ENCODE results near the gene AFG1L. TPM values are rescaled to one million over a fixed set of nuclear protein-coding genes. Genes with fewer than 3 reads are reported as not detected.

AFG1L gene
- total RNA-seq, 1 experiment from 2014 or later: 7.9 TPM

DNA sequence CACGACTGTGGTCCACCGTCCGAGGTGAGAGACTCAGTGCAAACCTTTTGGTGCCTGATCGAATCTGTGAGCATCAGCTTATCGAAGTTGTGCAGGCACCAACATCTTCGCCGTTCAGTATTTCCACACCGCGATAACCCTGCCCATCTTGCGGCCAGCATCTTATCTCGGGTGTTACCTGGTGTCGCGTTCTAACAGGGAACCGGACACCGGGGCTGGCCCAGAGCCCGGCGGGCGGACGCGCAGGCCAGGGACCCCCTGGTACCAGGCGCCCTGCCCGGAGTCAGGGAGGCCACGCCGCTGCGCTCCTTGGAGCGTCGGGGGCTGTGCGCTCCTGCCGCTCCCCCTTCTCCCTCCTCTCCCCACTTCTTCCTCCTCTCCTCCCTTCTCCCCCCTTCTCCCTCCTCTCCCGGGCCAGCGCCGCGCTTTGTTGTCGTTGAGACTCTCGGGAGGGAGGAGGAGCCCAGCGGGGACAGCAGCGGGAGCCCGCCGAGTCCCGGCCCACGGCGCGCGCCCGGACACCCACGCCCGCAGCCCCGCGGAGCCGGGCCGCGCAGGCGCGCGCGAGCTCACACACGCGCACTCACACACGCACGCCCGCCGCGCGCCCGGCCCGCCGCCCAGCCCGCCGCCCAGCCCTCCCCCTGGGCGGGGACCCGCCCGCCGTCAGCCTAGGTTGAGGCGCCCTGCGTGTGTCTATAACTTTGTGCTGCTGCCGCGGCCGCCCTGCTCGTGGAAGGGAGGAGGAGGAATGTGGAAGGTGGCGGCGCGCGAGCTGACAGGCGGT lies 264.4 kb downstream of the AFG1L start (continued):
- TF ChIP-seq, protein P1, sequence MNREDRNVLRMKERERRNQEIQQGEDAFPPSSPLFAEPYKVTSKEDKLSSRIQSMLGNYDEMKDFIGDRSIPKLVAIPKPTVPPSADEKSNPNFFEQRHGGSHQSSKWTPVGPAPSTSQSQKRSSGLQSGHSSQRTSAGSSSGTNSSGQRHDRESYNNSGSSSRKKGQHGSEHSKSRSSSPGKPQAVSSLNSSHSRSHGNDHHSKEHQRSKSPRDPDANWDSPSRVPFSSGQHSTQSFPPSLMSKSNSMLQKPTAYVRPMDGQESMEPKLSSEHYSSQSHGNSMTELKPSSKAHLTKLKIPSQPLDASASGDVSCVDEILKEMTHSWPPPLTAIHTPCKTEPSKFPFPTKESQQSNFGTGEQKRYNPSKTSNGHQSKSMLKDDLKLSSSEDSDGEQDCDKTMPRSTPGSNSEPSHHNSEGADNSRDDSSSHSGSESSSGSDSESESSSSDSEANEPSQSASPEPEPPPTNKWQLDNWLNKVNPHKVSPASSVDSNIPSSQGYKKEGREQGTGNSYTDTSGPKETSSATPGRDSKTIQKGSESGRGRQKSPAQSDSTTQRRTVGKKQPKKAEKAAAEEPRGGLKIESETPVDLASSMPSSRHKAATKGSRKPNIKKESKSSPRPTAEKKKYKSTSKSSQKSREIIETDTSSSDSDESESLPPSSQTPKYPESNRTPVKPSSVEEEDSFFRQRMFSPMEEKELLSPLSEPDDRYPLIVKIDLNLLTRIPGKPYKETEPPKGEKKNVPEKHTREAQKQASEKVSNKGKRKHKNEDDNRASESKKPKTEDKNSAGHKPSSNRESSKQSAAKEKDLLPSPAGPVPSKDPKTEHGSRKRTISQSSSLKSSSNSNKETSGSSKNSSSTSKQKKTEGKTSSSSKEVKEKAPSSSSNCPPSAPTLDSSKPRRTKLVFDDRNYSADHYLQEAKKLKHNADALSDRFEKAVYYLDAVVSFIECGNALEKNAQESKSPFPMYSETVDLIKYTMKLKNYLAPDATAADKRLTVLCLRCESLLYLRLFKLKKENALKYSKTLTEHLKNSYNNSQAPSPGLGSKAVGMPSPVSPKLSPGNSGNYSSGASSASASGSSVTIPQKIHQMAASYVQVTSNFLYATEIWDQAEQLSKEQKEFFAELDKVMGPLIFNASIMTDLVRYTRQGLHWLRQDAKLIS (CRISPR knock-in tag; IDR thresholded peaks at IDR 0.05; ENCODE audit: borderline replicate concordance): no peak
- TF ChIP-seq, protein P2, sequence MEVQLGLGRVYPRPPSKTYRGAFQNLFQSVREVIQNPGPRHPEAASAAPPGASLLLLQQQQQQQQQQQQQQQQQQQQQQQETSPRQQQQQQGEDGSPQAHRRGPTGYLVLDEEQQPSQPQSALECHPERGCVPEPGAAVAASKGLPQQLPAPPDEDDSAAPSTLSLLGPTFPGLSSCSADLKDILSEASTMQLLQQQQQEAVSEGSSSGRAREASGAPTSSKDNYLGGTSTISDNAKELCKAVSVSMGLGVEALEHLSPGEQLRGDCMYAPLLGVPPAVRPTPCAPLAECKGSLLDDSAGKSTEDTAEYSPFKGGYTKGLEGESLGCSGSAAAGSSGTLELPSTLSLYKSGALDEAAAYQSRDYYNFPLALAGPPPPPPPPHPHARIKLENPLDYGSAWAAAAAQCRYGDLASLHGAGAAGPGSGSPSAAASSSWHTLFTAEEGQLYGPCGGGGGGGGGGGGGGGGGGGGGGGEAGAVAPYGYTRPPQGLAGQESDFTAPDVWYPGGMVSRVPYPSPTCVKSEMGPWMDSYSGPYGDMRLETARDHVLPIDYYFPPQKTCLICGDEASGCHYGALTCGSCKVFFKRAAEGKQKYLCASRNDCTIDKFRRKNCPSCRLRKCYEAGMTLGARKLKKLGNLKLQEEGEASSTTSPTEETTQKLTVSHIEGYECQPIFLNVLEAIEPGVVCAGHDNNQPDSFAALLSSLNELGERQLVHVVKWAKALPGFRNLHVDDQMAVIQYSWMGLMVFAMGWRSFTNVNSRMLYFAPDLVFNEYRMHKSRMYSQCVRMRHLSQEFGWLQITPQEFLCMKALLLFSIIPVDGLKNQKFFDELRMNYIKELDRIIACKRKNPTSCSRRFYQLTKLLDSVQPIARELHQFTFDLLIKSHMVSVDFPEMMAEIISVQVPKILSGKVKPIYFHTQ (CRISPR knock-in tag; IDR thresholded peaks at IDR 0.05): no peak
- TF ChIP-seq, protein P3, sequence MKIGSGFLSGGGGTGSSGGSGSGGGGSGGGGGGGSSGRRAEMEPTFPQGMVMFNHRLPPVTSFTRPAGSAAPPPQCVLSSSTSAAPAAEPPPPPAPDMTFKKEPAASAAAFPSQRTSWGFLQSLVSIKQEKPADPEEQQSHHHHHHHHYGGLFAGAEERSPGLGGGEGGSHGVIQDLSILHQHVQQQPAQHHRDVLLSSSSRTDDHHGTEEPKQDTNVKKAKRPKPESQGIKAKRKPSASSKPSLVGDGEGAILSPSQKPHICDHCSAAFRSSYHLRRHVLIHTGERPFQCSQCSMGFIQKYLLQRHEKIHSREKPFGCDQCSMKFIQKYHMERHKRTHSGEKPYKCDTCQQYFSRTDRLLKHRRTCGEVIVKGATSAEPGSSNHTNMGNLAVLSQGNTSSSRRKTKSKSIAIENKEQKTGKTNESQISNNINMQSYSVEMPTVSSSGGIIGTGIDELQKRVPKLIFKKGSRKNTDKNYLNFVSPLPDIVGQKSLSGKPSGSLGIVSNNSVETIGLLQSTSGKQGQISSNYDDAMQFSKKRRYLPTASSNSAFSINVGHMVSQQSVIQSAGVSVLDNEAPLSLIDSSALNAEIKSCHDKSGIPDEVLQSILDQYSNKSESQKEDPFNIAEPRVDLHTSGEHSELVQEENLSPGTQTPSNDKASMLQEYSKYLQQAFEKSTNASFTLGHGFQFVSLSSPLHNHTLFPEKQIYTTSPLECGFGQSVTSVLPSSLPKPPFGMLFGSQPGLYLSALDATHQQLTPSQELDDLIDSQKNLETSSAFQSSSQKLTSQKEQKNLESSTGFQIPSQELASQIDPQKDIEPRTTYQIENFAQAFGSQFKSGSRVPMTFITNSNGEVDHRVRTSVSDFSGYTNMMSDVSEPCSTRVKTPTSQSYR (CRISPR knock-in tag; IDR thresholded peaks at IDR 0.05): no peak
- no peak for TF ChIP-seq NFYB (CRISPR knock-in tag; conservative IDR thresholded peaks at IDR 0.05; ENCODE audit: low read depth)

DNA sequence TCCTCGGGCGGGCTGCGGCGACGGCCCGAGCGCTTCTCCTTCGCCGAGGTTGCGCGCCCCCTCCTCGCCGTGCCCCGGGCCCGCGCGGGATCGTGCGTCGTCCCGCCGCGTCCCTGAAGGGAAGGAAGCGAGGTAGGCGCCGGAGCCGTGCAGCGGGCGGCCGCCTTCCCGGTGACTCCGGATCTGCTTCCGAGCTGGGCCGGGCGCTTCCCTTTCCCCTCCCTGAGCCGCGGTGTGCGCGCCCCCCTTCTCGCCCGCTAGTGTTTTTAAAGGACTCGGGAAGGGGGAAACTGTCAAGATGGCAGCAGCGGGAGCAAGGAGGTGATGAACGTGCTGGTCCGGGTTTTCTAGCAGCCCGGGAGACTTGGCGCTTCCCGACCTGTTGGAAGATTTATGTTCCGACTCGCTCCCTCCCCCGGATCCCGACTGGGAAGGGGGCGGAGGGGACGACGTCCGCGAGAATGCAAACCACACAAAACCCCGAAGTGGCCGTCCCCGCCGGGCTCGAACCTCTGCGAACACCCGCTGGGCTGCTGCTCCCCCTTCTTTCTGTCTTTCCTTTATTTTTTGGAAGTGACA lies 265.1 kb downstream of the AFG1L start:
- no peak for ATAC-seq
- peaks cover 31% of the 10 kb centered on the region for H3K4me1 Mint-ChIP-seq
- peak overlapping the region; percentile 49; the same call in 1 of the 2 replicates for H3K27ac Mint-ChIP-seq
- peak overlapping the region; percentile 78 for H3K4me3 Mint-ChIP-seq
- DNase-seq (ENCODE audit: low spot score): peak; percentile 78
- no peaks in the 10 kb centered on the region for H3K36me3 Mint-ChIP-seq
- H3K27me3 Mint-ChIP-seq (ENCODE audit: low read depth): peaks cover 50% of the 10 kb centered on the region
- POLR2A ChIA-PET: interaction anchor here (0.8 to 1.2 kb wide), 4 partner anchors 172 to 535 kb away, joined by 3 to 4 read pairs (median 3); partner anchors contain the start of gene SESN1
- CTCF ChIA-PET: interaction anchor here (0.9 to 1.0 kb wide), 2 partner anchors 222 to 287 kb away, joined by 3 to 4 read pairs; no protein-coding TSS in a partner anchor
- H3K9me3 Mint-ChIP-seq: no peaks in the 10 kb centered on the region
- TF ChIP-seq, protein P4, sequence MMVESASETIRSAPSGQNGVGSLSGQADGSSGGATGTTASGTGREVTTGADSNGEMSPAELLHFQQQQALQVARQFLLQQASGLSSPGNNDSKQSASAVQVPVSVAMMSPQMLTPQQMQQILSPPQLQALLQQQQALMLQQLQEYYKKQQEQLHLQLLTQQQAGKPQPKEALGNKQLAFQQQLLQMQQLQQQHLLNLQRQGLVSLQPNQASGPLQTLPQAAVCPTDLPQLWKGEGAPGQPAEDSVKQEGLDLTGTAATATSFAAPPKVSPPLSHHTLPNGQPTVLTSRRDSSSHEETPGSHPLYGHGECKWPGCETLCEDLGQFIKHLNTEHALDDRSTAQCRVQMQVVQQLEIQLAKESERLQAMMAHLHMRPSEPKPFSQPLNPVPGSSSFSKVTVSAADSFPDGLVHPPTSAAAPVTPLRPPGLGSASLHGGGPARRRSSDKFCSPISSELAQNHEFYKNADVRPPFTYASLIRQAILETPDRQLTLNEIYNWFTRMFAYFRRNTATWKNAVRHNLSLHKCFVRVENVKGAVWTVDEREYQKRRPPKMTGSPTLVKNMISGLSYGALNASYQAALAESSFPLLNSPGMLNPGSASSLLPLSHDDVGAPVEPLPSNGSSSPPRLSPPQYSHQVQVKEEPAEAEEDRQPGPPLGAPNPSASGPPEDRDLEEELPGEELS (CRISPR knock-in tag; IDR thresholded peaks at IDR 0.05): no peak
- TF ChIP-seq, protein P5, sequence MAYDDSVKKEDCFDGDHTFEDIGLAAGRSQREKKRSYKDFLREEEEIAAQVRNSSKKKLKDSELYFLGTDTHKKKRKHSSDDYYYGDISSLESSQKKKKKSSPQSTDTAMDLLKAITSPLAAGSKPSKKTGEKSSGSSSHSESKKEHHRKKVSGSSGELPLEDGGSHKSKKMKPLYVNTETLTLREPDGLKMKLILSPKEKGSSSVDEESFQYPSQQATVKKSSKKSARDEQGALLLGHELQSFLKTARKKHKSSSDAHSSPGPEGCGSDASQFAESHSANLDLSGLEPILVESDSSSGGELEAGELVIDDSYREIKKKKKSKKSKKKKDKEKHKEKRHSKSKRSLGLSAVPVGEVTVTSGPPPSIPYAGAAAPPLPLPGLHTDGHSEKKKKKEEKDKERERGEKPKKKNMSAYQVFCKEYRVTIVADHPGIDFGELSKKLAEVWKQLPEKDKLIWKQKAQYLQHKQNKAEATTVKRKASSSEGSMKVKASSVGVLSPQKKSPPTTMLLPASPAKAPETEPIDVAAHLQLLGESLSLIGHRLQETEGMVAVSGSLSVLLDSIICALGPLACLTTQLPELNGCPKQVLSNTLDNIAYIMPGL (CRISPR knock-in tag; IDR thresholded peaks at IDR 0.05): peak; percentile 64; the same call in 1 of the 2 replicates
- TF ChIP-seq KAT7 (CRISPR knock-in tag; IDR thresholded peaks at IDR 0.05; ENCODE audit: borderline replicate concordance) (peak; percentile 85; the same call in 1 of the 2 replicates), RELA (CRISPR knock-in tag; IDR thresholded peaks at IDR 0.05; ENCODE audit: borderline replicate concordance) (no peak), GABPB1 (CRISPR knock-in tag; IDR thresholded peaks at IDR 0.05) (peak; percentile 13; the same call in 1 of the 2 replicates)
- TF ChIP-seq, protein P6, sequence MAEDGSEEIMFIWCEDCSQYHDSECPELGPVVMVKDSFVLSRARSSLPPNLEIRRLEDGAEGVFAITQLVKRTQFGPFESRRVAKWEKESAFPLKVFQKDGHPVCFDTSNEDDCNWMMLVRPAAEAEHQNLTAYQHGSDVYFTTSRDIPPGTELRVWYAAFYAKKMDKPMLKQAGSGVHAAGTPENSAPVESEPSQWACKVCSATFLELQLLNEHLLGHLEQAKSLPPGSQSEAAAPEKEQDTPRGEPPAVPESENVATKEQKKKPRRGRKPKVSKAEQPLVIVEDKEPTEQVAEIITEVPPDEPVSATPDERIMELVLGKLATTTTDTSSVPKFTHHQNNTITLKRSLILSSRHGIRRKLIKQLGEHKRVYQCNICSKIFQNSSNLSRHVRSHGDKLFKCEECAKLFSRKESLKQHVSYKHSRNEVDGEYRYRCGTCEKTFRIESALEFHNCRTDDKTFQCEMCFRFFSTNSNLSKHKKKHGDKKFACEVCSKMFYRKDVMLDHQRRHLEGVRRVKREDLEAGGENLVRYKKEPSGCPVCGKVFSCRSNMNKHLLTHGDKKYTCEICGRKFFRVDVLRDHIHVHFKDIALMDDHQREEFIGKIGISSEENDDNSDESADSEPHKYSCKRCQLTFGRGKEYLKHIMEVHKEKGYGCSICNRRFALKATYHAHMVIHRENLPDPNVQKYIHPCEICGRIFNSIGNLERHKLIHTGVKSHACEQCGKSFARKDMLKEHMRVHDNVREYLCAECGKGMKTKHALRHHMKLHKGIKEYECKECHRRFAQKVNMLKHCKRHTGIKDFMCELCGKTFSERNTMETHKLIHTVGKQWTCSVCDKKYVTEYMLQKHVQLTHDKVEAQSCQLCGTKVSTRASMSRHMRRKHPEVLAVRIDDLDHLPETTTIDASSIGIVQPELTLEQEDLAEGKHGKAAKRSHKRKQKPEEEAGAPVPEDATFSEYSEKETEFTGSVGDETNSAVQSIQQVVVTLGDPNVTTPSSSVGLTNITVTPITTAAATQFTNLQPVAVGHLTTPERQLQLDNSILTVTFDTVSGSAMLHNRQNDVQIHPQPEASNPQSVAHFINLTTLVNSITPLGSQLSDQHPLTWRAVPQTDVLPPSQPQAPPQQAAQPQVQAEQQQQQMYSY (CRISPR knock-in tag; IDR thresholded peaks at IDR 0.05): peak; percentile 96
- TF ChIP-seq, protein P7, sequence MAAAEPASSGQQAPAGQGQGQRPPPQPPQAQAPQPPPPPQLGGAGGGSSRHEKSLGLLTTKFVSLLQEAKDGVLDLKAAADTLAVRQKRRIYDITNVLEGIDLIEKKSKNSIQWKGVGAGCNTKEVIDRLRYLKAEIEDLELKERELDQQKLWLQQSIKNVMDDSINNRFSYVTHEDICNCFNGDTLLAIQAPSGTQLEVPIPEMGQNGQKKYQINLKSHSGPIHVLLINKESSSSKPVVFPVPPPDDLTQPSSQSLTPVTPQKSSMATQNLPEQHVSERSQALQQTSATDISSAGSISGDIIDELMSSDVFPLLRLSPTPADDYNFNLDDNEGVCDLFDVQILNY (CRISPR knock-in tag; IDR thresholded peaks at IDR 0.05): peak; percentile 44; the same call in 1 of the 2 replicates
- TF ChIP-seq, protein P8, sequence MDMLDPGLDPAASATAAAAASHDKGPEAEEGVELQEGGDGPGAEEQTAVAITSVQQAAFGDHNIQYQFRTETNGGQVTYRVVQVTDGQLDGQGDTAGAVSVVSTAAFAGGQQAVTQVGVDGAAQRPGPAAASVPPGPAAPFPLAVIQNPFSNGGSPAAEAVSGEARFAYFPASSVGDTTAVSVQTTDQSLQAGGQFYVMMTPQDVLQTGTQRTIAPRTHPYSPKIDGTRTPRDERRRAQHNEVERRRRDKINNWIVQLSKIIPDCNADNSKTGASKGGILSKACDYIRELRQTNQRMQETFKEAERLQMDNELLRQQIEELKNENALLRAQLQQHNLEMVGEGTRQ (CRISPR knock-in tag; IDR thresholded peaks at IDR 0.05): no peak
